ENCODE data around the gene RIC3.

RIC3 gene

GRCh38 chr11:8086001-8086479, 82.8 kb downstream of the RIC3 start:
- DNase-seq = no peak

- DNase-seq = no peak
Measured at GRCh38 chr11:8085011-8085645, 83.7 kb downstream of the RIC3 start.

GRCh38 chr11:8084352-8084751, 84.5 kb downstream of the RIC3 start:
- no peak for DNase-seq

- DNase-seq = no peak
Measured at GRCh38 chr11:8083871-8084281, 84.9 kb downstream of the RIC3 start.

- no peak for DNase-seq
Measured at GRCh38 chr11:8083088-8083395, 85.8 kb downstream of the RIC3 start.

GRCh38 chr11:8082391-8083087, 86.3 kb downstream of the RIC3 start:
- DNase-seq = no peak

- no peak for DNase-seq
Measured at GRCh38 chr11:8081591-8082250, 87.1 kb downstream of the RIC3 start.

- no peak for DNase-seq
Measured at GRCh38 chr11:8080674-8081590, 87.9 kb downstream of the RIC3 start, which contains the start of gene TUB. TSS of gene TUB (plus strand) at chr11:8081211. CDS start at chr11:8081511, 300 bp downstream.

GRCh38 chr11:8080069-8080670, 88.7 kb downstream of the RIC3 start:
- DNase-seq = no peak

GRCh38 chr11:8079111-8079675, 89.6 kb downstream of the RIC3 start:
- no peak for DNase-seq

GRCh38 chr11:8075119-8075726, 93.6 kb downstream of the RIC3 start:
- DNase-seq = no peak

GRCh38 chr11:8071616-8072581, 96.9 kb downstream of the RIC3 start:
- no peak for DNase-seq

- no peak for DNase-seq
Measured at GRCh38 chr11:8070417-8071115, 98.3 kb downstream of the RIC3 start.

GRCh38 chr11:8069771-8070170, 99.1 kb downstream of the RIC3 start:
- no peak for DNase-seq

GRCh38 chr11:8068605-8069221, 100.1 kb downstream of the RIC3 start:
- no peak for DNase-seq

- DNase-seq = no peak
Measured at GRCh38 chr11:8067929-8068575, 100.8 kb downstream of the RIC3 start.

- DNase-seq = no peak
Measured at GRCh38 chr11:8067567-8067928, 101.3 kb downstream of the RIC3 start.

GRCh38 chr11:8066911-8067455, 101.8 kb downstream of the RIC3 start:
- no peak for DNase-seq

Data from stimulated activated CD8-positive, alpha-beta memory T cell treated with anti-CD3 and anti-CD28 coated beads, Interleukin-4, amount 100 ng/mL, for 48 hours (primary cell).